ENCODE measurements around the gene CTNNA1.

The CTNNA1 gene

GRCh38 chr5:138952962-138953361 lies 199.7 kb downstream of the CTNNA1 start:
- no peak for DNase-seq

- peak; percentile 87 for DNase-seq
Measured at GRCh38 chr5:138953387-138954256, 200.4 kb downstream of the CTNNA1 start.

GRCh38 chr5:138954257-138955012 lies 201.2 kb downstream of the CTNNA1 start:
- no peak for DNase-seq

GRCh38 chr5:138955013-138955660 lies 201.9 kb downstream of the CTNNA1 start:
- peak; percentile 48 for DNase-seq

GRCh38 chr5:138955671-138956295 lies 202.6 kb downstream of the CTNNA1 start:
- no peak for DNase-seq

- no peak for DNase-seq
Measured at GRCh38 chr5:138956801-138957200, 203.6 kb downstream of the CTNNA1 start.

- DNase-seq: peak; percentile 85
Measured at GRCh38 chr5:138960145-138960692, 207.0 kb downstream of the CTNNA1 start.

GRCh38 chr5:138961221-138961620 lies 208.0 kb downstream of the CTNNA1 start:
- peak; percentile 82 for DNase-seq

- no peak for DNase-seq
Measured at GRCh38 chr5:138961729-138962128, 208.5 kb downstream of the CTNNA1 start.

GRCh38 chr5:138962614-138963370 lies 209.6 kb downstream of the CTNNA1 start:
- DNase-seq: no peak

- DNase-seq: no peak
Measured at GRCh38 chr5:138963763-138964371, 210.6 kb downstream of the CTNNA1 start.

- DNase-seq: no peak
Measured at GRCh38 chr5:138964647-138965201, 211.5 kb downstream of the CTNNA1 start.

- no peak for DNase-seq
Measured at GRCh38 chr5:138965626-138966025, 212.4 kb downstream of the CTNNA1 start.

- no peak for DNase-seq
Measured at GRCh38 chr5:138966236-138966985, 213.2 kb downstream of the CTNNA1 start.

- DNase-seq: no peak
Measured at GRCh38 chr5:138967791-138968448, 214.7 kb downstream of the CTNNA1 start.

GRCh38 chr5:138968601-138969000 lies 215.4 kb downstream of the CTNNA1 start:
- no peak for DNase-seq

GRCh38 chr5:138969323-138970002 lies 216.2 kb downstream of the CTNNA1 start:
- DNase-seq: peak; percentile 40

GRCh38 chr5:138972230-138972629 lies 219.0 kb downstream of the CTNNA1 start:
- DNase-seq: peak; percentile 15

- no peak for DNase-seq
Measured at GRCh38 chr5:138972836-138973235, 219.6 kb downstream of the CTNNA1 start.
